Choroid plexus epithelial cell (primary cell): ENCODE measurements around the gene BOLA3.

Experiments used
- DNase-seq: peaks from one replicate; pipeline ENCODE4 v3.0.0-alpha.2; 2010; ENCODE audit warnings: low read depth
- H3K4me3 ChIP-seq: 2 replicates; pipeline ENCODE4 v1.5.1; 2011; ENCODE audit warnings: low read depth, mild to moderate bottlenecking, control low read depth, low read length, moderate library complexity
- TF ChIP-seq, protein P1 (sequence below): conservative IDR thresholded peaks from 2 replicates; pipeline ENCODE4 v1.5.1; 2011; ENCODE audit warnings: low read depth, mild to moderate bottlenecking, control low read depth, inconsistent platforms, low read length, moderate library complexity

Gene BOLA3

GRCh38 chr2:74174909-74175308 lies 27.2 kb upstream of the BOLA3 start:
- TF ChIP-seq, protein P1, sequence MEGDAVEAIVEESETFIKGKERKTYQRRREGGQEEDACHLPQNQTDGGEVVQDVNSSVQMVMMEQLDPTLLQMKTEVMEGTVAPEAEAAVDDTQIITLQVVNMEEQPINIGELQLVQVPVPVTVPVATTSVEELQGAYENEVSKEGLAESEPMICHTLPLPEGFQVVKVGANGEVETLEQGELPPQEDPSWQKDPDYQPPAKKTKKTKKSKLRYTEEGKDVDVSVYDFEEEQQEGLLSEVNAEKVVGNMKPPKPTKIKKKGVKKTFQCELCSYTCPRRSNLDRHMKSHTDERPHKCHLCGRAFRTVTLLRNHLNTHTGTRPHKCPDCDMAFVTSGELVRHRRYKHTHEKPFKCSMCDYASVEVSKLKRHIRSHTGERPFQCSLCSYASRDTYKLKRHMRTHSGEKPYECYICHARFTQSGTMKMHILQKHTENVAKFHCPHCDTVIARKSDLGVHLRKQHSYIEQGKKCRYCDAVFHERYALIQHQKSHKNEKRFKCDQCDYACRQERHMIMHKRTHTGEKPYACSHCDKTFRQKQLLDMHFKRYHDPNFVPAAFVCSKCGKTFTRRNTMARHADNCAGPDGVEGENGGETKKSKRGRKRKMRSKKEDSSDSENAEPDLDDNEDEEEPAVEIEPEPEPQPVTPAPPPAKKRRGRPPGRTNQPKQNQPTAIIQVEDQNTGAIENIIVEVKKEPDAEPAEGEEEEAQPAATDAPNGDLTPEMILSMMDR: no peak
- DNase-seq: no peak
- no peak overlapping the region for H3K4me3 ChIP-seq

GRCh38 chr2:74168739-74169138 lies 21.0 kb upstream of the BOLA3 start:
- DNase-seq: no peak
- no peak overlapping the region for H3K4me3 ChIP-seq
- TF ChIP-seq, protein P1: no peak

DNA sequence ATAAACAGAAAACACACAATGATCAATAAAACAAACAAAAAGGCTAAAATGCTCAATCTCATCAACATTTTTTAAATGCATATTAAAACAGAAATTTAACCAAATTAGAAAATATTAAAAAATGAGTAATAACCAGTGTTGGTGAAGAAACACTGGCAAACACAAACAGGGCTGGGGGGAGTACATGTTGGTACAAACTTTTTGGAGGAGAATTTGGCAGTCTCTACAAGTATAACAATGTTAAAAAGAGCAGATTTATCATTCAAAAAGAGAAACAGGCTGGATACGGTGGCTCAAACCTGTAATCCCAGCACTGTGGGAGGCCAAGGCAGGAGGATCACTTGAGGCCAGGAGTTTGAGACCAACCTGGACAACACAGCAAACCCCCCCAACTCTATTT lies 17.0 kb upstream of the BOLA3 start:
- TF ChIP-seq, protein P1: no peak
- H3K4me3 ChIP-seq: no peak overlapping the region
- no peak for DNase-seq

DNA sequence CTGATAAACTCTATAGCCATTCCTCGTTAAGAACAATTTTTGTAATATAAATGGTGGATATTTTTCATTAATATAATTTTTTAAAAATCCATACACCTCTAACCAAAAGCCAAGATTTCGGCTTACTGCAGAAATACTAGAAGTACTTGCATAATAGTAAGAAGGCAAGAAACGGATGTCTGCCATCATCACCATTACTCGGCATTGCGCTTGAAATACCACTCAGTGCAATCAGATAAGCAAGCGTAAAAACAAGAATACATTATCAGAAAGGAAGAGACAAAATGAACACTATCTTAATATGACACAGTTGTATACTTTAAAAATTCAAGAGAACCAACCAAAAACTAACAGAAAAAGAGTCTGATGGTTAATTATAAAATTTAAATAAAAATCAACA lies 15.2 kb upstream of the BOLA3 start:
- H3K4me3 ChIP-seq: no peak overlapping the region
- no peak for DNase-seq
- TF ChIP-seq, protein P1: no peak

- H3K4me3 ChIP-seq: no peak overlapping the region
- DNase-seq: no peak
- TF ChIP-seq, protein P1: no peak
These were observed 8.1 kb upstream of the BOLA3 start for GRCh38 chr2:74155830-74156229.

GRCh38 chr2:74152954-74153353 lies 5.2 kb upstream of the BOLA3 start:
- no peak for DNase-seq
- no peak overlapping the region for H3K4me3 ChIP-seq
- TF ChIP-seq, protein P1: no peak

- H3K4me3 ChIP-seq: no peak overlapping the region
- DNase-seq: no peak
- TF ChIP-seq, protein P1: no peak
These were observed 2.0 kb upstream of the BOLA3 start for GRCh38 chr2:74149570-74150319.
